SU-DHL-6 (cell line): Measurements from ENCODE around the gene CDH23.

Source experiments
- CTCF ChIP-seq: fragments of 200-600 bp; sonication (generic); IDR thresholded peaks from one replicate; pipeline ENCODE4 v1.5.1; 2017; ENCODE audit warnings: antibody characterized with exemption, mild to moderate bottlenecking, low read length, moderate library complexity; ENCODE audit not compliant: insufficient read depth, poor library complexity, severe bottlenecking
- EZH2phosphoT487 ChIP-seq: fragments of 200-600 bp; sonication (generic), shearing (Covaris generic); conservative IDR thresholded peaks from 2 replicates; pipeline ENCODE4 v1.6.1; 2018; ENCODE audit warnings: mild to moderate bottlenecking, antibody characterized with exemption, low read length, moderate library complexity, mixed read lengths

- TF ChIP-seq CTCF (no peak), EZH2phosphoT487 (no peak)
Measured at GRCh38 chr10:71637305-71637704, 240.6 kb downstream of the CDH23 start.
